GM12892 (cell line): ENCODE results near the gene TSPEAR.

Experiments
- POLR2A ChIP-seq: IDR thresholded peaks from 2 replicates; pipeline ENCODE4 v1.6.1; 2011; ENCODE audit warnings: low read depth, low read length, control low read depth
- POLR2AphosphoS5 ChIP-seq: IDR thresholded peaks from 2 replicates; pipeline ENCODE4 v1.6.1; 2011; ENCODE audit warnings: low read depth, low read length, control low read depth
- TAF1 ChIP-seq: IDR thresholded peaks from 2 replicates; pipeline ENCODE4 v1.6.1; 2011; ENCODE audit warnings: low read depth, mild to moderate bottlenecking, control low read depth, low read length, borderline replicate concordance

GRCh38 chr21:44558695-44559094 is 152.7 kb downstream of the TSPEAR start, which contains the start of gene KRTAP10-3:
- TF ChIP-seq TAF1, result no peak
- no peak for TF ChIP-seq POLR2A
- TF ChIP-seq POLR2AphosphoS5, result no peak
